Anterior cingulate cortex (tissue), 58 donors: Measurements from ENCODE around the gene PARP16.

Experiments used
- DNase-seq, 58 donors: peaks; one replicate each; lab custom pipeline; 2025; lab: John Stamatoyannopoulos, UW

The PARP16 gene

GRCh38 chr15:65312400-65312916 lies 25.8 kb upstream of the PARP16 start:
- peak in 30 of 58 donors; percentile 5 to 75 (median 32) for DNase-seq

GRCh38 chr15:65311760-65312159 lies 25.1 kb upstream of the PARP16 start:
- DNase-seq, result no peak

GRCh38 chr15:65310431-65311137 lies 23.9 kb upstream of the PARP16 start:
- DNase-seq, result no peak

GRCh38 chr15:65309882-65310418 lies 23.3 kb upstream of the PARP16 start:
- DNase-seq, result no peak

- no peak for DNase-seq
Measured at GRCh38 chr15:65307978-65308377, 21.3 kb upstream of the PARP16 start.

GRCh38 chr15:65306551-65306950 lies 19.9 kb upstream of the PARP16 start:
- DNase-seq, result no peak

- DNase-seq, result no peak
Measured at GRCh38 chr15:65305776-65306175, 19.1 kb upstream of the PARP16 start.

GRCh38 chr15:65305150-65305758 lies 18.6 kb upstream of the PARP16 start:
- peak in 2 of 58 donors; percentile 18 to 29 for DNase-seq

GRCh38 chr15:65304381-65305149 lies 17.9 kb upstream of the PARP16 start, which contains the start of gene RNU5B-1:
RNU5B-1 (plus strand) TSS chr15:65304677.
- DNase-seq, result peak in 40 of 58 donors; percentile 4 to 94 (median 51)

- DNase-seq, result peak in 48 of 58 donors; percentile 13 to 78 (median 43)
Measured at GRCh38 chr15:65303687-65304380, 17.2 kb upstream of the PARP16 start.

- peak in 8 of 58 donors; percentile 4 to 27 (median 18) for DNase-seq
Measured at GRCh38 chr15:65302061-65302460, 15.4 kb upstream of the PARP16 start.

- no peak for DNase-seq
Measured at GRCh38 chr15:65300924-65301441, 14.3 kb upstream of the PARP16 start.

GRCh38 chr15:65298731-65299130 lies 12.0 kb upstream of the PARP16 start:
- no peak for DNase-seq

- no peak for DNase-seq
Measured at GRCh38 chr15:65292938-65293518, 6.3 kb upstream of the PARP16 start.

- no peak for DNase-seq
Measured at GRCh38 chr15:65290228-65290627, 3.5 kb upstream of the PARP16 start.

- no peak for DNase-seq
Measured at GRCh38 chr15:65289261-65289854, 2.7 kb upstream of the PARP16 start.

- DNase-seq, result no peak
Measured at GRCh38 chr15:65287520-65287855, 805 bp upstream of the PARP16 start.

GRCh38 chr15:65286069-65286703 lies 497 bp downstream of the PARP16 start:
- DNase-seq, result peak in 30 of 58 donors; percentile 19 to 69 (median 56)
